Lung microvascular endothelial cell (primary cell): ENCODE data around the gene ARMC2. TPM values are rescaled to one million over a fixed set of nuclear protein-coding genes. Genes with fewer than 3 reads are reported as not detected.
A peak's percentile ranks its signal among the peaks of the same experiment; 100 is the strongest.
"Not testable (repeated sequence)": the region's sequence is repeated elsewhere in the genome, so short reads cannot be mapped to it uniquely, and the experiment has no call there.

Experiments used
- DNase-seq, 2 donors: peaks; one replicate each; pipeline versions ENCODE4 v3.0.0 to v3.0.0-alpha.2; 2010; ENCODE audit warnings: low read depth in 2 of 2
- total RNA-seq: library from RNA; depleted of rRNA; stranded (reverse); fragments of >200 nt; gene quantifications from 2 replicates; pipeline ENCODE4 v1.2.1, GENCODE V29; 2014

The ARMC2 gene
- total RNA-seq, 1 donor from 2014 or later = 0.99 TPM

GRCh38 chr6:108952776-108953486 is 104.7 kb downstream of the ARMC2 start:
- peak in 1 of 2 donors; percentile 17 for DNase-seq

DNA sequence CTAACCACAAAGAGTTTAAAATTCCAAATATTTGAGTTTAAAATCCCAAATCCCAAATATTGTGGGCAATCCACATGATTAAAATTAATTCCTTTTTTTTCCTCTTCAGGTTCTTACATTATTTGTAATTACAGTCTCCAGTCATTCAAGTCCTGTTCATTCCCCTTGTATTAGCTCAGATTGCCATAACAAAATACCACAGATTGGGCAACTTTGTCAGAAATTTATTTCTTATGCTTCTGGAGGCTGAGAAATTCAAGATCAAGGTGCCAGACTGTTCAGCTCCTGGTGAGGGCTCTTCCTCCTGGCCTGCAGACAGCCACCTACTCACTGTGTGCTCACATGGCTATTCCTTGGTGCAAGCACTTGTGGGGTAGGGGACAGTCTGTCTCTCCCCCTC is 105.5 kb downstream of the ARMC2 start:
- DNase-seq = no peak

GRCh38 chr6:108955329-108955949 is 107.2 kb downstream of the ARMC2 start:
- no peak for DNase-seq

- no peak for DNase-seq
These were observed 109.0 kb downstream of the ARMC2 start for GRCh38 chr6:108957221-108957620.

DNA sequence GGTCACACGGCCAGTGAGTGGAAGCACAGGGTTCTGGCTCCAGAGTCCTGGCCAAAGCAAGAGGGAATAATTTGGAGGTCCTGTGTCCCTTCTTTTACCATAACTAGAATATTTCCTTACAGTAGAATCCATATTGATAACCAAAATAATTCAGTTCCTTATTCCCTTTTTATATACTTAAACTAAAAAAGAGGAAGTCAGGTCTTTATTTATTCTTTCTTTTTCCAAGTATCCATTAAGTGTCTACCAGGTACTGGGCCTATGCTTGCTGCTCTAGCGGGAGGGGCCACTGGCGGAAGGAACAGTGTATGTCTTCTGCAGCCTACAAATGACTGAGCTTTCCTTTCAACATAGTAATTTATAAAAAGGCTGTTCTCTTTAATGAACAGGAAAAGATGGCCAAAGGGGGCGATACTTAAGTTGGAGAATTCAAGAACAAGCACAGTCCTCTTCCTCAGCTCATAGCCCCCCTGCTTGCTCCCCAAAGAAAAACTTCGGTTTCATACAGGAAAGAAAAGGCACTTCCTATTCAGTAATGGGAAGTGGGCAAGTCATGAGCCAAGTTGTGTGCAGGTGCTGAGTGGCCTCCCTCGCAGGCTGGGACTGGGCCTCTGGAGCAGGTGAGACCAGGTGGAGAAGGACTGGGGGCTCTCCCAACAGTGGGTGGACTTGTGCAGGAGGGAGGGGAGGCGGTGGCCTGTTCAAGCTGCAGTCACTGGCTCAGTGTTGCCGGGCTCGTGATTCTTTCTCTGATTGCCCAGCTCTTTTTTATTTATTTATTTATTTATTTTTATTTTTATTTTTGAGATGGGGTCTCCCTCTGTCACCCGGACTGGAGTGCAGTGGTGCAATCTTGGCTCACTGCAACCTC is 110.9 kb downstream of the ARMC2 start:
- DNase-seq = no peak

GRCh38 chr6:108959972-108960582 is 111.9 kb downstream of the ARMC2 start:
- DNase-seq = no peak

DNA sequence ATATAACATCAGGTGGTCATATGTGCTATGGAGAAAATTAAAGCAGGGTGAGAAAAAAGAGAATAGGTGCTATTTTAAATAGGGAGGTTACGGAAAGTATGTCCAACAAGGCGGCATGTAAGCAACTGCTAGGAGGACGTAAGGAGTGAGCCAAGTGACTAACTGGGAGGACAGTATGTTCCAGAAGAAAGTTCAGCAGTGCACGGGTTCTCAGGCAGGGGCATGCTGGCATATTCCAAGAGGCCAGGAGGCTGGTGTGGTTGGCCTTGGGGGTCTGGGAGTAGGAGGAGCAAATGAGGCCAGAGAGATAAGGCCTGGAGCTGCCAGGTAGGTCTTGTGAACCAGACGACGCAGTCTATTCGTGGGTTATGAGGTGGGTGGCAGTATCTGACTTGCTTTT is 112.4 kb downstream of the ARMC2 start:
- DNase-seq = no peak

DNA sequence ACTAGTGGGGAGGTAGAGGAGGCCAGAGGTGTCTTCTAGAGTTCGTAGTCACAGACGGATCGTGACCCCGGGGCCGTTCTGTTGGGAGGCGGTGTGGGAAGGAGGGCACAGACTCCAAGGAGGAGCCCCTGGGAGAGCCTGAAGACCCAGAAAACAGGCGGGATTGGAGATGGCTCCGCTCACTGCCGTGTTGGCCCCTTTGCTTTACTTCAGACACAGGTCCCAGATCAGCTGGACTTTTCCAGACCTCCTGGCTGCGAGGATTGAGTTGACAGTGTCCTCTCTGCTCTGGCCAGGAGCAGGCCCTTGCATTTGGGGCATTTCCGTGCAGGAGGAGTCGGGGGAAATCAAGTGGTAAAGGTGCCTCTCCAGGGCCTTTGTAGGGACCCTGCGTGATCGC is 112.9 kb downstream of the ARMC2 start:
- no peak for DNase-seq

DNA sequence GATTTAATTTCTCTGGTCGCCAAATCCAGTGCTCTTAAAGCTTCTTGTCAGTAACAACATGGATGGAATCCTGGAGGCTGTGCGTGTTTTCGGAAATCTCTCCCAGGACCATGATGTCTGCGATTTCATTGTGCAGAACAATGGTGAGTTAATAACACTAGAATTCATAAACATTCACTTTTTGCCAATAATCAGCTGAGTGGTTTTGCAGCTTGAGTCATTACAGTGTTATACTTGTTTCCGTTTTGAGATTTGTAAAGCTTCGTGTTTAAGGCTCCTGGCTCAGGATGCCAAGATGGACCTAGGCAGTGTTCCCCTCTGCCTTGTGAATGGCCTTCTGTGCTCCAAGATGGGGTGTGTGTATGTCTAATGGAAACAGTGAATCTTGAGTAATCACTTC is 113.8 kb downstream of the ARMC2 start:
- DNase-seq = peak in 1 of 2 donors; percentile 92

DNA sequence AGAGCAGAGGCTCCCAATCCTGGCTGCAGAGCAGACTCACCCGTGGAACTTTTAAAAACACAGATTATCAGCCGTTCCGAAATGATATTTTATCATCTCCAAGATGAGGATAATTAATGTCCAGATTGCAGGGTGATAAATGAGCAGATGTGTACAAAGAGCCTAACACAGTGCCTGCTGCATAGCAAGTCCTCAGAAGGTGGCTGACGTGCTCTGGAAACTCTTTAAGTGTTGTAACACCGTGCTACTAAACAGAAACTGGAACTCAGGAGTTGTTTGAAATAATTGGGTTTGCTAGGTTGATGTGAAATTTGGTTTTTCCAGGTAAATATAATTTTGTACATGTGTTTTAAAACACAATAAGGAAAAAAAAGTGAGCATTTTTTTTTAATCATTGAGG is 118.0 kb downstream of the ARMC2 start:
- DNase-seq = no peak

DNA sequence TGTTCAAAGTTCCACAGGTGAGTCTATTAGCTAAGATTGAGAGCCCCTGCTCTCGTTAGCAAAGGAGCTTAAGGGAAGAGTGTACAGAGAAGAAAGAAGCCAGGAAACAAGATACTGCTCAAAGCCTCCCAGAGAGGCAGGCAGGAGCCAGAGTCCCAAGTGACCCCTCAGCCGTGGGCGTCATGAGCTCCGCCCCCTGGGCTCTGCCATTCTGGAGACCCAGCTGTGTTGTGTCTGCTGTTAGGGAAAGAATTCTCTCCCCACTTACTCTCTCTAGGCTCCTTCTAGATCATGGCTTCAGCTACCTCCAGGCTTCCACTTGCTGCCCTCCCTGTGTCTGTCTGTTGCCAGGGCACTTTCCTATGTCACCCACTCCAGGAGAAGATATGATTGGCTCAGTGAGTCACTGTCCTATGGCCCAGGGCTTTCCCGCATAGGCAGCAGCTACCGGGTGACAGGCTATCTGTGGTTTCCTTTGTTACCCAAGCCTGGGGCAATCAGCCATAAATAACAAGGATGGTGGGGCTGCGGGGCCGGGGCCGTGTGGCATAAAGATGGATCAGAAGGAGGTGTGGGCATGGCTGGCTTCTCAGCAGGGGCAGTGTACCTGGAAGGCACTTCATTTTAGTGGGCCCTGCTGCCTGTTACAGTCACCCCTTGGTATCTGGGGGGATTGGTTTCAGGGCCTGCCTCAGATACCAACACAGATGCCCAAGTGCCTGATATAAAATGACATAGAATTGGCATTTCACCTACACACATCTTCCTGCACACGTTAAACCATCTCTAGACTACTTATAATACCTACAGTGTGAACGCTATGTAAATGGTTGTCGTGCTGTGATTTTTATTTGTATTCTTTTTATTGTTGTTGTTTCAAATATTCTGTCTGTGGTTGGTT is 118.9 kb downstream of the ARMC2 start:
- peak; percentile 42 to 71 for DNase-seq

DNA sequence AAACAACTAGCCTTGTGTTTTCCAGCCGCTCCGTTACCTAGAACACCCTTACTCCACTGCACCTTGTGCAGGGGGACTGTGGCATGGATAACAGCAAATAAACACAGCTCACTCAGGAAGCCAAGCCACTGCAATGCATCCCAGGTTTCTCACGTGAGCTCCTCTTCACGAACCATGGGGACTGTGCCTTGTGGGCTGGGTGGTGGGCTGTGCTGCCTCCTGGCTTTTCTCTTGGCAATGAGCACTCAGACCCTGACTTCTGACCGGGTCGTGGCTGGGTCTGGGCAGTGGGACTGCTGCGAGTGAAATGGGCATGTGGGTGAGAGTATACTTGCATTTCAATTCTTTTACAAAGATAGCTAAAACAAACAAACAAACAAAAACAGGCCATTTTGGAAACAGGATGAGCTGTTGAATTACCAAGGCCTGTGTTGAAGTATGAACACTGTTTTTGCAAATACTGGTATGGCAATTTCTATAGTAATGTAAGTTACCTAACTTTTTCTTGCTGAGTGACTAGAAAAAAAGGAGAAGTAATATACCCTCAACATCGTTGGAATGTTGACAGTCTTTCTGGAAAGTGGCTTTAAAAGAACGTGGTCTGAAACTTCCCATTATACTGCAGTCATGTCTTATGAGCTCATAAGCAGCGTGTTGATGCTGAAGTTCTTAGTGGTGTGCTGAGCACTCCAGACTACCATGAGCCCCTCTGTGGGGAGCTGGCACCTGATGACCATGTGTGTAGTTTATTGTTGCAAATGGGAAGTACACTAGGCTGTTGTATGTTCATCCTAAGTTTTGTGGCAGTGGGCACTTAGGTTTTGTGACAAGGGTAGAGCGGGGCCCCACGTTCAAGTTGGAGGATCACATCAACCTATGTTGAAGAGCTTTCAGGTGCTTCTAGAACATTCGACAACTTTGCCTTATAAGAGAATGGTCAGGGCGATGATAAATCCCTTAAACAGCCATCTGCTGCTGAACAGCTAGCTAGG is 120.4 kb downstream of the ARMC2 start:
- no peak for DNase-seq

DNA sequence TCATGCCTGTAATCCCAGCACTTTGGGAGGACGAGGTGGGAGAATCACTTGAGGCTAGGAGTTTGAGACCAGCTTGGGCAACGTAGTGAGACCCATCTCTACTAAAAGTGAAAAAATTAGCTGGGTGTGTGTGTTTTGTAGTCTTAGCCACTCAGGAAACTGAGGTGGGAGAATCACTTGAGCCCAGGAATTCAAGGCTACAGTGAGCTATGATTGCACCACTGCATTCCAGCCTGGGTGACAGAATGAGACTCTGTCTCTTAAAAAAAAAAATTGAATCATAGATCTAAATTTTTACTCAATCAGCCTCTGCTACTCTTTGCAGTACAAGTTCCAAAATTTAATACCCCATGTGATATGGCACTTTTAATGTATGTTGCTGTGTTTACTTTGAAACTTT is 121.6 kb downstream of the ARMC2 start:
- DNase-seq = no peak

DNA sequence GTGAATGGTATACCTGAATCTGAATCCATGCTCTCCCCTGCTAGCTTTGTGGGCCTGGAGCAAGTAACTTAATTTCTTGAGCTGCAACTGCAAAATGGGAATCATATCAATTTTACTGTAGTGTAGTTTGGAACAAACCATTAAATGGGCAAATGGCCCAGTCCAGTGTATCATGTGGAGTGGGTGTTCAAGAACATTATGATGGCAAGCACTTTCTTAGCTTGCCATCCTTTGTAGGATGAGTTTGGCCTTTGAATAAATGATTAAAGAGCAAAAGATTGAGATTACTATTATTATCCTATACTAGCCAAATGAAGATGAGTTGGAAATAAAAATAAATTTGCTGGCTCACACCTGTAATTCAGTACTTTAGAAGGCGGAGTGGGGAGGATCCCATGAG is 126.0 kb downstream of the ARMC2 start:
- DNase-seq = no peak

DNA sequence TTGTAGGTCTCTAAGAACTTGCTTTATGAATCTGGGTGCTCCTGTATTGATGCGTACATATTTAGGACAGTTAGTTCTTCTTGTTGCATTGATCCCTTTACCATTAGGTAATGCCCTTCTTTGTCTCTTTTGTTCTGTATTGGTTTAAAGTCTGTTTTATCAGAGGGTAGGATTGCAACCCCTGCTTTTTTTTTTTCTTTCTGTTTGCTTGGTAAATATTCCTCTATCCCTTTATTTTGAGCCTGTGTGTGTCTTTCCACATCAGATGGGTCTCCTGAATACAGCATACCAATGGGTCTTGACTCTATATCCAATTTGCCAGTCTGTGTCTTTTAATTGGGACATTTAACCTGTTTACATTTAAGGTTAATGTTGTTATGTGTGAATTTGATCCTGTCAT is 130.4 kb downstream of the ARMC2 start:
- not testable (repeated sequence) for DNase-seq

GRCh38 chr6:108982154-108983113 is 134.2 kb downstream of the ARMC2 start:
- DNase-seq = no peak

GRCh38 chr6:108983151-108983550 is 134.9 kb downstream of the ARMC2 start:
- DNase-seq = no peak

DNA sequence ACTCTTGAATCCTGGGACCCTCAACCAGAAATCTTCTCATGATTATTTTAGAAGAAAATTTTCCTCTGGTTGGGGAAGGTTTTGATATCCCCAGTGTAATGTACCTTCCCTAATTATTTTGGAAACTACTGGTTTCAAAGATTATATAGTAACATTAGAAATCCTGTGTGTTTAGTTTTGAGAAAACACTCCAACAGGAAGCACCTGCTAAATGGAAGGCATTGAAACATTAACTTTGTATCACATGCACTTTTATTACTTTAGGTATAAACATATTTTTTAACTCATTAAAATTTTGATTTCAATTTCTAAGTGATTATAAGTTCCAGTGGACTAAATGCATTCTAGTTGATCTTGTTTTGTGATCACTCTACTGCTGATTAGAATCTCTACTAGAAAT is 137.1 kb downstream of the ARMC2 start:
- peak; percentile 25 to 36 for DNase-seq

- DNase-seq = no peak
These were observed 138.9 kb downstream of the ARMC2 start for GRCh38 chr6:108987156-108987555.
